Left forelimb (tissue), 1 donor: ENCODE data around the gene GALNT10.
"Not testable (repeated sequence)": the region's sequence is repeated elsewhere in the genome, so short reads cannot be mapped to it uniquely, and the experiment has no call there.

Experiments used
- DNase-seq: peaks from one replicate; pipeline ENCODE4 v3.0.0-alpha.2; 2018; ENCODE audit warnings: low spot score

The GALNT10 gene, protein sequence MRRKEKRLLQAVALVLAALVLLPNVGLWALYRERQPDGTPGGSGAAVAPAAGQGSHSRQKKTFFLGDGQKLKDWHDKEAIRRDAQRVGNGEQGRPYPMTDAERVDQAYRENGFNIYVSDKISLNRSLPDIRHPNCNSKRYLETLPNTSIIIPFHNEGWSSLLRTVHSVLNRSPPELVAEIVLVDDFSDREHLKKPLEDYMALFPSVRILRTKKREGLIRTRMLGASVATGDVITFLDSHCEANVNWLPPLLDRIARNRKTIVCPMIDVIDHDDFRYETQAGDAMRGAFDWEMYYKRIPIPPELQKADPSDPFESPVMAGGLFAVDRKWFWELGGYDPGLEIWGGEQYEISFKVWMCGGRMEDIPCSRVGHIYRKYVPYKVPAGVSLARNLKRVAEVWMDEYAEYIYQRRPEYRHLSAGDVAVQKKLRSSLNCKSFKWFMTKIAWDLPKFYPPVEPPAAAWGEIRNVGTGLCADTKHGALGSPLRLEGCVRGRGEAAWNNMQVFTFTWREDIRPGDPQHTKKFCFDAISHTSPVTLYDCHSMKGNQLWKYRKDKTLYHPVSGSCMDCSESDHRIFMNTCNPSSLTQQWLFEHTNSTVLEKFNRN

DNA sequence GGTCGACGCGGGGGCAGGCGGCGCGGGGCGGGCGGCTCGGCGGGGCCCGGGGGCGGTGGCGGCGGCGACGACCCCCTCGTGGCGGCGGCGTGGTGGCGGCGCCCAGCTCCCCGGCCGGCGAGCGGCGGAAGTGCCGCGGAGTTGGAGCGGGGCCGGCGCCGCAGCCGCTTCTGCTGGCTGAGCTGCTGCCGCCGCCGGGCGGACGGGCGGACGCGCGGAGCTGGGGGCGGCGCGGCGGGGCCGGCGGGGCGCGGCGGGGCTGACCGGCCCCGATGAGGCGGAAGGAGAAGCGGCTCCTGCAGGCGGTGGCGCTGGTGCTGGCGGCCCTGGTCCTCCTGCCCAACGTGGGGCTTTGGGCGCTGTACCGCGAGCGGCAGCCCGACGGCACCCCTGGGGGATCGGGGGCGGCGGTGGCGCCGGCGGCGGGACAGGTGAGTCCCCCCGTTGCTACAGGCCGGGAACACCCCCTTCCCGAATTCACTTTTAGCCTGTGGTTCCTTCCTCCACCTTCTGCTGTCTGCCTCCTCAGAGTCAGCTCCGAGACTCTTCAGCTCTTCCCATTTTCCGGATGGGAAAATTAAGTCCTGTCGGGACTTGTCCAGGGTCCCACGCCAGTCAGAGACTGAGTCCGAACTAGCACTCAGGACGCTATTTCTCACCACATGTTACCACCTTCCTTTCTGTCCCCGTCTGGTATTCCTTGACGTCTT, at the start of gene GALNT10:
Gene GALNT10, plus strand, starts transcription at position 139 of the 710 bp plus-strand sequence. Its CDS starts 134 bp downstream, at position 273.
- DNase-seq = peak; percentile 84

DNA sequence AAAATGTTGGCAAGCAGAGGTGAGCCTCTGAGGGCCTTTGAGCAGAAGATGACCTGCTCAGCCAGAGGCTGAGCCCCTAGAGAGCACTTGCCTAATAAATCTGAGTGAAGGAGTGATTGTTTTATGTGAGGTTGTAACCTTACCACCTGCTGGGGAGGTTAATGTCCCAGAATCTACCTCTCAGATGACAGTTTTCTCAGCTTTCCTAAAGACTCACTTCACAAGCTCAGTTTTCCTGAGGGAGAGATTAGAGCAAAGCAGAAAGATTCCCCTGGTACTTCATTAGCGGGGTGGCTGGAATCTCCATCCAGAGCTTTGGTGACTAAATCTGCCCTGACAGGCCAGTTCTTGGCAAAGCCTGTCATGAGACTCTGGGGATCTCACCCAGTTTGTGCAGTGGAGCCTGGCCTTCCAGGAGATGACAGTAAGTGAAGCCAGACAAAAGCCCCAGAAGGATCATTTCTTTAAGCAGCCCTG, 48.8 kb upstream of the GALNT10 start:
- DNase-seq = no peak

DNA sequence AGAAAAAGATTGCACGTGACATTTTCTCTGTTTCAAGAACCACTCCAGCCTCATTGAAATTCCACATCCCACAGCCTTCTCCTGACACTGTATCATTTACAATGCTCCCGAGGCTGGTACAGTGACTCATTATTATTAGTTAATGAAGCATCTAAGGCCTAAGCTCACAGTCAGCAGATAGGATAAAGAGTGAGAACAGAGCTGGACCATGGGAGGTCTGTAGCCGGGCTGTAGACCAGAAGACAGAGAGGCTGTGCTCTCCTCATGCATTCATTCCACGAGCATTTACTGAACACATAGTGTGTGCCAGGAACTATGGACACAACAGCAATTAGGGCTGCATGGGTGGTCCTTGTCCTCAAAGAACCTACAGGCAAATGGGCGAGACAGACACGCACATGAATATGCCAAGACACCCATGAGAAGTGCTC, 47.3 kb upstream of the GALNT10 start:
- no peak for DNase-seq

DNA sequence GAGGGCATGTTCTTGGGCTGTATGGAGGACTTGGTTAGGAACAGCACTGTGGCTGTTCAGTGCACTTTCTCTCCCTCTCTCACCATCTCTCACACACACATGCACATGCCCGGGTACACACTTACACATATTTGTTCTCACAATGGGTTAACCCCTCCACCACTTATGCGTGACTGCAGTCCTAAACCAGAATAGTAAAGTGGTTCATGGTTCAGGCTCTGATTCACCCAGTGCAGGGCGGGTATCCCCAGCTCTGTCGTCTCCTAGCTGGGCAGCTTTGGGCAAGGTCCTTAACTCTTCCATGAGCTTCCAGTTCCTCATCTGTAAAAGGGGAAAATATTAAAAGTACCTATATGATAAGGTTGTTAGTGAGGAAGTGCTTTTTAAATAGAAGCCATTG, 45.3 kb upstream of the GALNT10 start:
- DNase-seq = no peak

DNA sequence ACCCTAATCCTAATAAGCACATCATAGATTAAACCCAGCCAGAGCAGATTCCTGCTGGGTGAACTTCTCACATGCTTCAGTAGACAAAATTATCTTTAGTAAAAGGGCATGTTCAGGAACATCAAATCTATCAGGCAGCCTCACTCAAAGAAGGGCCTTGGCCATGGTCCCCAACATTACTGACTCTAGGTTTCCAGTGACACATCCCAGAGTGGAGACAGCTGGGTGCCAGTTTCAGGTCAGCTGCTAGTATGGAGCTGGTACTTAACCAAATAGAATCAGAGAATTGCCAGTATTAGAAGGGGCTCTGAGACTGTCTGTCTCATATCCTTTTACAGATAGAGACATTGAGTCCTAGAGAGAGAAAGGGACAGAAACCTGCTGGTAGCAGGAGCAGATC, 44.1 kb upstream of the GALNT10 start:
- no peak for DNase-seq

DNA sequence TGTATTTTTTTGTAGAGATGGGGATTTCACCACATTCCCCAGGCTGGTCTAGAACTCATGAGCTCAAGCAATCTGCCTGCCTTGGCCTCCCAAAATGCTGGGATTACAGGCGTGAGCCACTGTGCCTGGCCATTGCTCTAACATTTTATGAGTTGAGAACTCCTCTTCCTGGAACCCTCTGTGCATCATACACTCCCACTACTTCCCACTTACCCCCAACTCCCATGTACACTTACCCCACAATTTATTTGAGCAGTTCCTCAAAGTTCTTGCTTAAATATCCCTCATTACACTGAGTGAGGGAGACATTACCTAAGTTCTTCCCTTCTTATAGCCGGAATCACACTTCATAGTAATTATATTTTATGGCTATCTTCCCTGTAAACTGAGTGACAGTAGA, 42.9 kb upstream of the GALNT10 start:
- no peak for DNase-seq

DNA sequence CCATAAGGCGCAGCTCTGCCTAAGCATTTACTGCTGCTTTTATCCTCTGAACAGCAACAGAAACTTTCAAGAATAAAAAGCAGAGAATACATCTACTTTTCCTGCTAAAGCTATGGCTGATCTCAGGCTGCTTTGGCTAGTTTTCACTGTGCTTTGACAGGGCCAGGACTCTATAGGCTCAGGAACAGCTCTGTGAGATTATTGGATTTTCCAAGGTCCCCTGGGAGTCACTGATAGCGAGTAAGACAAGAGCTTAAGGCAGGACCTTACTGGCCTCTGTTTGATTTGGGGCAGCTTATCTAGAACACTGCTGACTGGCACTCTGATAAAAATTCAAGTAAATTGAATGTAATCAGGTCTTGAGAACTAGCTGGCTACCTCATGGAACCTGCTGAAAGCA, 40.1 kb upstream of the GALNT10 start:
- not testable (repeated sequence) for DNase-seq

DNA sequence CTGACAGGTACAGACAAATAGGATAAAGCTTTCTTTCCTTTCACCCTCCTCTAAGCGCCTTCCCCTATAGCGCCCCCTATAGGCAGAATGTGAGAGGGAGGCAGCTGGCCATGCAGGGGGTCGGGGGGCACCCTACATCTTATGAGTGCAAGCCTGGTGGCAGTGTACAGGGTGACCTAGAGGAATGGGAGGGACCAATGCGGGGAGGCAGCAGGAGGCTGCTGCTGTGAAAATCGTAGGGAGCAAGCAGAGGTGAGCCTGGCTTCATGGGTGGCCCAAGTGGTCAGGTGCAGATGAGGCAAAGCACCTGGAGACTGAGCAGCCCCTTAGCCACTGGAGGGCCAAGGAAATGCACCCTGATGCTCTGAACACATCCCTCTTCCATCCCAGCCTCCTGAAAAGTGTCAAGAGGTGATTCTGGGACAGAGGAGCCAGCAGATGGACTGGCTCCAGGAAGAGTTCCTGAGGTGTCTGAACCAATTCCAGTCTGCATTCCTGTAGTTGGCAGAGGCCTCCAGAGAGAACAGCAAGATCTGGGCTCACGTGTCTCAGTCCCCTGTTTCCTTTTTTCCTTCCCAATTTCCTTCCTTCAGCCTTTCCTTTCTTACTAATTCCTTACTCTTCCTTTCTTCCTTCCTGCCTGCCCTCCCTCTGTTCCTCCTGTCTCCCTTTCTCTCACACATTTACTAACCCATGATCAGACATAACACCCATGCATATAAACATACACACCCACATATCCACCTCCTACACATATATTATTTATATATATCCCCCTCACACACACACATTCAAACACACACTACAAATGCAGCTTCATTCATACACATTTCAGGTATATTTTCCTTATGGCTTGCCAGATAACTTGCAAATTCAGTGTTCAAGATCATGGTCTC, 32.8 kb upstream of the GALNT10 start:
- DNase-seq = no peak

DNA sequence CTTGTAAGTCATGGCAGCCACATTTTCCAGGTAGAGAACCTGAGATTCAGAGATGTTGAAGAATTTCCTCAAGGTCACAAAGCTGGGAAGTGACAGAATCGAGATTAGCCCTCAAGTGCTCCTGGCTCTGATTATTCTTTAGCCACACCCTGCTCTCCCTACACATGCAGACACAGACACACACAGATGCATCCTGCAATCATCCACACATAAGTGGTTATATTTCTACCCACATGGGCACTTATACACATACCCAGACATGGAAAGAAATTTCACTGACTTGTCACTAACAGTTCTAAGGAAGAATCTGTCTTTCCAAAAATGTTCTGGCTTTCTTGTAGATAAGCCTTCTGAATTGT, 32.2 kb upstream of the GALNT10 start:
- no peak for DNase-seq

DNA sequence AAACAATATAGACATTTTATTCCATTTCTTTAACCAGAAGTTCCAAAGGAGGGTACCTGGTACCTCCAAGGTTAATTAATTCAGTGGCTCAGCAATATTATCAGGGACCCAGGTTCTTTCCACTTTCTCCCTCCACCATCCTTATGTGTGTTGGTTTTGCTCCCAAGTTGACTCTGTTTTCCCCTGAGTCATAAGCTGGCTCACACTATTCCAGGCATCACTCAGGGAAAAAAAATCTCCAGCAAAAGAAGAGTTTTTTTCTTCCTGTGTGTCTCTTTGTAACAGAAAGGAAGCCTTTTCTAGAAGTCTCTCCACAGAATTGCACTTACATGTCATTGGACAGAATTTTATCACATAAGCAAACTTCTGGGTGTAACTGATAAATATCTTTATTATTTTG, 31.2 kb upstream of the GALNT10 start:
- DNase-seq = no peak

DNA sequence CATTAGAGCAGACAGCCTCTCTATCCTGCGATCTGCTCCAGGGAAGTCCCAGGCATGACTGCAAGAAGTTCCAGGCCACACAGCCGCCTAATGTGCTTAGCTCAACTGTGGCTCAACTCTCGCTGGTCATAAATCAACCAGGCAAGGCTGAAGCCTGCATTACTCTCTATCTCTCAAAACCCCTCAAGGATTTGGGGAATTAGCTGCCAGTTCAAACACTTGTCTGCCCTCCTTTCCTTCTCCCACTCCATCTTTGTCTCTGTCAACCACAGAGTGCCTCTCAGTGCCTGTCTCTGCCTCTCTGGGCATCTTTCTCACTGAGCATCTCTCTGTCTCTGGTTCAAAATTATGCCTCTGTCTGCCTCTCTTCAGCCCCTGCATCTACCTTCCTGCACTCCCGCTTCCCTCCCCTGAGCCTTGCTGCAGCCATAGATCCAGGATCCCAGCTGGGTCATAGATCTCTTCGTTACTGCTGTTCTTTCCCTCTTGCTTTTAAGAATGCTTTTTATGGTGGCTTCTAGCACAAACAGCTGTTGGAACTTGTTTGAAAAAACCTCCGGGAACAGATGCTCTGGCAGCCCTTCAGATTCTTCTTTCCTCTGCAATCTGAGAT, 27.9 kb upstream of the GALNT10 start:
- peak; percentile 73 for DNase-seq

DNA sequence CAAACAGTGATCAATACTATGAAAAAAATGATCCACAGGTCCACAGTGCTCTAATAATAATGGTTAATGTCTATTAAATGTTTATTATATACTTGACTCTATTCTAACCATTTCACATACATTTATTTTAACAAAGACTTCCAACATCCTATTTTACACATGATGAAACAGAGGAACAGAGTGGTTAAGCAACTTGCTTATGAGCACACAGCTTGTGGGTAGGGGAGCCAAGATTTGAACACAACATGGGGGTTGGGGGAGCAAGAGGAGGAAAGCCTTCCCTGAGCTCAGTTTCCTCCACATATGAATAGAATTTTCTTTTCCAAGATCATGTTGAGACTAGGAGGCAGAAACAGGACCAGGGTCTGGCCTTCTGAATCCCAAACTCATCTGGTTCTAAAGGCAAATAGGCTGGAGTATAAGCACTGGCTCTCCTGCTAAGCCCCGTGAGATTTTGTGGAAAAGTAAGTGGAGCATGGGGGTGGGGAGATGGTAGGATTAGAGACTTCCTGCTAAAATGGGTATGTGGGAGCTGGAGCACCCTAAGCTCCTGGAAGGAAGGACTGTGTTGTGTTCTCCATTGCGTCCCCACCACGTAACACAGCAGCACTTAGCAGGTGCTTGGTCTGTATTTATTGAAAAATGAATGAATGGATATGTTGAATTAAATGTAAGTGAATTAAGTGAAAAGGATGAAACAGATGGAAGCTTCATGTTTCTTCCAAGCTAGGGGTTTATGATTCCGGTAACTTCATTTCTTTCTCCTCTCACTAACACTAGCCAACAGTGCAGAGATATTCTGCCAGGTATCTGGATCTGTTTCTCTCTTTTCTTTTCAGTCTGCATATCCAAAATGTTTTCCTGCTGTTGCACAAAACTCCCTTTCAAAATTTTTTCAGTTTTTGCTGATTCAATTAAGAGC, 26.9 kb upstream of the GALNT10 start:
- DNase-seq = no peak

DNA sequence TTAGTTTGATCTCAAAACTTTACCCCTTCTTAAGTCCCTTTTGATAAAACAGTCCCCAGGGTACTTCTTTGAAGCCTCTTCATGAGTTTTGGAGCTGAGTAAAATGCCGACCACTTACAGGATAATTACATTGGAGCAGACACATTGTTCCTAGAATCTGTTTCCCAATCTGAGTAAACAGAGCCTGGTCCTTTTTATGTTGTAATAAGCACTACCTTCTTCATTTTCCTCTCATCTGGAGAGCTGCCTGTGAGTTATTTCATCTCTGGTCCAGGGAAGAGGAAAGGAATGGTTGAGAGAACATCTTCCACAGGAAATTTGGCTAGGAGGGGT, 26.3 kb upstream of the GALNT10 start:
- DNase-seq = no peak

DNA sequence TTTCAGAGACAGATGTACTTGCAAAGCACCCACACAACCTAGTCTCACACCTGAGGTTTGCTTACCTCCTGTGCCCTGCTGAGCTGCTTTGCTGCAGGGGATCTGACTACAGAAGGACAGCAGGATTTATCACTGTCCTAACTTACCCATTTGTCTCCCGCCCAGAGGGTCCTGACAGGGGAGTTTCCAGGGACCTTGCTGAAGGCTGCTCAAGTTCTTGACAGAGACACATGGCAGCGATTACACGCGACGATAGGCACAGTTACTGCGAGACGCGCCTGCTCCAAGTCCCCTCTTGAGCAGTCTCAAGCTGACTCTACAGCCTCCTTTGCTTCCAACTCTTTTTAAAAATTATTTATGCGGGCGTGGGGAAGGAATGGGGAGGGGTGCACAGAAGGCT, 24.6 kb upstream of the GALNT10 start:
- no peak for DNase-seq

DNA sequence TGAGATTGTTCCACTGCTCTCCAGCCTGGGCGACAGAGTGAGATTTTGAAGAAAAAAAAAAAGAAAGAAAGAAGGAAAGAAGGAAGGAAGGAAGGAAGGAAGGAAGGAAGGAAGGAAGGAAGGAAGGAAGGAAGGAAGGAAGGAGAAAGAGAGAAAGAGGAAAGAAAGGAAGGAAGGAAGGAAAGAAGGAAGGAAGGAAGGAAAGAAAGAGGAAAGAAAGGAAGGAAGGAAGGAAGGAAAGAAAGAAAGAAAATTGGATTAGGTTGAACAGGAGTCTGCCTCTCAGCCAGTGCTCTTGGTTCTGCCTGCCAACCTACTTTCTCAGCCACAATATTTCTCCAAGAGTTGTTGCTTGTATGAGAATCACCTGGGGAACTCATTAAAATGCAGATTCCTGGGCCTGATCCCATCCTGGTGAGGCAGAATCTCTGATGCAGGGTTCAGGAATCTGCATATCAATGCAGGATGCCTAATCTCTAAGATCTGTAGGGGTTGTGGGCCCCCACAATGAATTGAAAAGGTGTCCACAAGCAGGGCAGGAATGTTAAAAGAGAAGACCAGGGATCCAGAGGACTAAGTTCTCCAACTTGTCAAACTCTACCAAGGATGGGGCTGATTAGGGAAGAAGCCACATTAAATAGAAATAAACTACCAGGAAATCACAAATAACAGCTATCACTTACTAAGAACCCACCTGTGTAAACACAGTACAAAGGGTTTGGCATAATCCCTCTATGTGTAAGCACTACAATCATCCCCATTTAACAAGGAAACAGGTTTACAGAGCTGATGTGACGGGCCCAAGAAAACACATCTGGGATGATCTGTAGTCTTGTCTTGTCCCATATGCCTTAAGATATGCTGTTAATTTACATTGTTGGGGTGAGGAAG, 23.4 kb upstream of the GALNT10 start:
- DNase-seq = no peak

DNA sequence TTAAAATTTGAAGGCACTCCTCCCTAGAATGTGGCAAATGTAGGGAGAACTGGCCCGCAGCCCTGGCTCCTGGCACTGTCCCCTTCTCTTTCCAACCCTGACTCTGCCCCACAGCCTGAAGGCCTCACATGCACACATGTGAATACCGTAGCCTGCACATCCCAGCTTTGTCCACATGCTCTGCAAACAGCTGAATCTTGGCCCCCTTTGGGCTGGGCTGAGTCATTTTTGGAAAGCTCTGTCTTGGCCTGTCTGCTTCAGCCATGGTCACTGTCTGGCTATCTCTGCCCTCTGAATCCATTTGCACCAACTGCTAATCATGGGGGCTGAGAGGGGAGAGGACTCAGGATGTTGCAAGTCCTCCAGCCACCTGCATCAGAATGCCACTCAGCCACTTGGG, 22.1 kb upstream of the GALNT10 start:
- DNase-seq = peak; percentile 71

DNA sequence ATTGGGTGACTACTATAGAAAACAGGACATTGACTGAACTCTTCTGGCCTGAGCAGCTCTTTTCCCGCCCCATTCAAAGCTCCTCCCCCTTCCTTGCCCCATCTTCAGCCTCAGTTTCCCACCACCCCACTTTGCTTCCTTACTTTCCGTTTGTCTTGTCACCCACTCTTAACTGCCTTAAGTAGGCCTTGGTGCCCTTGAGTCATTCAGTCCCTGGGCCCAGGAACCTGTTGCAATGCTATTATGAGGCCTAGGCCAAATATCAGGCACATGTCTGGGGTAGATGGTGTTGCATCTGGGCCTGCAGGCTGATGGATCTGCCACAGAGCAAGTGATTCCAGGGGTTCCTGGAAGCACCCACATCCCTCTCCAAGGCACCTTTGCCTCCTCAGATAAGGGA, 17.7 kb upstream of the GALNT10 start:
- no peak for DNase-seq

DNA sequence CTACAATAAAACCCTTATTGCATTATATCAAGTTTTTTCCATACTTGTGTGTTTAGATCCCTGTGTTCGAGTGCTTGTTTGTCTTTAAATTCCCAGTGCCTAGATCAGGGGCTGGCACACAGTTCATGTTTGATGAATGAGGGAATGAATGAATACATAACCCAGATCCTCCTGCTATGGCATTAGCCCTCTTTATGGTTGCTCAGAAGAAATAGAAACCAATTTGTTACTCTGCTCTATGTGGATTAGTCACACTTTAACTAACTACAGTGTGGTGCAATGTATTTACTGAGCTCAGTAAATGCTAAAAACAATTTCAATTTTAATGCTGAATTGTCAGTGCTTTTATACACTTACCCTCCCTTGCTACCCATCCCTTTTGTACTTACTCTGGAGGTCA, 16.4 kb upstream of the GALNT10 start:
- no peak for DNase-seq

DNA sequence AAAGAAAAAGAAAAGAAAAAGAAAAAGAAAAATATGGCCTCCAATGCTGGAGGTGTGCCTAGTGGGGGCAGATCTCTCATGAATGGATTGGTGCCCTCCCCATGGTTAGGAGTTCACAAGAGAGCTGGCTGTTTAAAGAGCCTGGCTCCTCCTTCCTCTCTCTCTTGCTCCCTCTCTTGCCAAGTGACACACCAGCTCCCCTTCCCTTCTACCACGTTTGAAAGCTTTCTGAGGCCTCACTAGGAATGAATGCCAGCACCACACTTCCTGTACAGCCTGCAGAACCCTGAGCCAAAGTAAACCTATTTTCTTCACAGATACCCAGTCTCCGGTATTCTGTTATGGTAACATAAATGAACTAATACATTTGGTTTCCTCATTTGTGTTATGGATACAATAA, 14.4 kb upstream of the GALNT10 start:
- no peak for DNase-seq

DNA sequence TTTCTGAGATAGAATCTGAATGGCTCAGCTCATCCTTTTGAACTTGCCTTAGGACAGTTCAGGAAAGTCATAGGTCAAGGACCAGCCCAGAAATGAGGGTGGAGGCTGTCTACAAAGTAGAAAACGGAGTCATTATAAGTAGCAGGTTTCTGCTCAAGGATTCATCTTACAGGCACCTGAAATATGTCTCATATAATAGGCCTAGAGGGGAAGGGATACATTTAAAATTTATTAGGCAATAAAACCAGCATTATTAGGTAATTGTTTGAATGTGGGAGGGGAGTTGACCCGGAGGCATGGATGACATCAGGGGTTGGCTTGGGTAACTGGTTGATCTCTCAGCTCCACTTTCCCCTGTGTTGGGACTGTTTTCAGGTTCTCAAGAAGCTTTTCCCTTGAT, 11.9 kb upstream of the GALNT10 start:
- DNase-seq = no peak
